Natural killer cell (primary cell): ENCODE data around the gene HES5. TPM values are rescaled to one million over a fixed set of nuclear protein-coding genes. Genes with fewer than 3 reads are reported as not detected.

Experiments
- ATAC-seq, 3 donors: fragments of 150-1000 bp in 2 of 3; fragments of 200-7000 bp in 1 of 3; cut with Tn5 transposase; 1 replicate in 1 of 3; 2 replicates in 2 of 3; pipeline ENCODE4 v1.10.0; 2021; ENCODE audit warnings: mild to moderate bottlenecking in 2 of 3, moderate library complexity in 2 of 3
- DNase-seq, 2 donors: peaks; one replicate each; pipeline versions ENCODE4 v3.0.0 to v3.0.0-alpha.2; 2013 to 2021; ENCODE audit warnings: mixed read lengths in 1 of 2
- H3K27ac ChIP-seq: one replicate; pipeline ENCODE4 v1.5.1; 2013; ENCODE audit warnings: mild to moderate bottlenecking, low read length
- H3K27me3 ChIP-seq: one replicate; pipeline ENCODE4 v1.6.1; 2013; ENCODE audit warnings: low read length; ENCODE audit not compliant: control insufficient read depth, insufficient read depth
- H3K36me3 ChIP-seq: one replicate; pipeline ENCODE4 v1.6.1; 2013; ENCODE audit warnings: low read length; ENCODE audit not compliant: control insufficient read depth, insufficient read depth
- H3K4me1 ChIP-seq: one replicate; pipeline ENCODE4 v1.6.1; 2013; ENCODE audit warnings: low read length; ENCODE audit not compliant: control insufficient read depth, insufficient read depth
- H3K4me3 ChIP-seq: one replicate; pipeline ENCODE4 v1.5.1; 2013; ENCODE audit warnings: low read length
- H3K9me3 ChIP-seq: one replicate; pipeline ENCODE4 v1.6.1; 2013; ENCODE audit warnings: low read length; ENCODE audit not compliant: control insufficient read depth, insufficient read depth
- H3K27ac Mint-ChIP-seq, 2 donors: one replicate each; pipeline ENCODE4 v1.8.0; 2022; ENCODE audit warnings: mild to moderate bottlenecking in 2 of 2, mixed read lengths in 2 of 2, moderate library complexity in 1 of 2
- H3K27me3 Mint-ChIP-seq, 2 donors: one replicate each; pipeline ENCODE4 v1.8.0; 2022; ENCODE audit warnings: low read depth in 2 of 2, mixed read lengths in 2 of 2
- H3K36me3 Mint-ChIP-seq: one replicate; pipeline ENCODE4 v1.8.0; 2022; ENCODE audit warnings: mixed read lengths
- H3K4me1 Mint-ChIP-seq, 2 donors: one replicate each; pipeline ENCODE4 v1.8.0; 2022; ENCODE audit warnings: mixed read lengths in 2 of 2
- H3K4me3 Mint-ChIP-seq: one replicate; pipeline ENCODE4 v1.8.0; 2022; ENCODE audit warnings: mild to moderate bottlenecking, moderate library complexity, mixed read lengths
- H3K9me3 Mint-ChIP-seq, 2 donors: one replicate each; pipeline ENCODE4 v1.8.0; 2022; ENCODE audit warnings: mixed read lengths in 2 of 2
- CTCF ChIP-seq: fragments of 200-600 bp; IDR thresholded peaks from one replicate; pipeline ENCODE4 v1.8.0; 2022; ENCODE audit warnings: antibody characterized with exemption
- WGBS: methylation state at CpG from one replicate; pipeline ENCODE4 v1.1.7; 2013; ENCODE audit warnings: missing lambda C conversion rate; ENCODE audit not compliant: insufficient coverage; 5-methylcytosine and 5-hydroxymethylcytosine counted together
- intact Hi-C: fragments of 100-400 bp; cut with micrococcal nuclease; formaldehyde crosslinking; loops from one replicate; pipeline ENCODE4 v1.14.2; 2022
- total RNA-seq, 4 donors: library from RNA; stranded (reverse); fragments of 120-200 nt in 1 of 4; gene quantifications; one replicate each; pipeline versions ENCODE4 v1.2.3 to v1.2.4, GENCODE V29; 2013 to 2022

Gene HES5
- total RNA-seq, 3 donors from 2014 or later (not counting 1 experiment from before 2014, with no cell fraction given) = not detected

GRCh38 chr1:2547210-2548067 lies 17.4 kb upstream of the HES5 start:
- Histone ChIP-seq H3K4me1 (peaks cover 57% of the 10 kb centered on the region), H3K36me3 (no peaks in the 10 kb centered on the region), H3K27ac (peak overlapping the region; percentile 97), H3K27me3 (no peaks in the 10 kb centered on the region), H3K9me3 (no peaks in the 10 kb centered on the region), H3K4me3 (peak overlapping the region; percentile 93)
- intact Hi-C loops = loop anchor here (1.0 to 10.0 kb wide), 5 partner anchors 21 to 353 kb away; partner anchors contain the start of genes FAAP20 and PANK4
- Mint-ChIP-seq H3K4me3 (peak overlapping the region; percentile 94), H3K36me3 (no peaks in the 10 kb centered on the region), H3K4me1 (peaks cover 0 to 31% of the 10 kb centered on the region in 2 donors), H3K9me3 (no peaks in the 10 kb centered on the region), H3K27me3 (no peaks in the 10 kb centered on the region), H3K27ac (peak overlapping the region; percentile 94 to 97)
- ATAC-seq = peak; percentile 12 to 25 (median 21)
- TF ChIP-seq CTCF = no peak
- 6% methylated on average over 26 of the region's 27 CpGs for WGBS
- DNase-seq = peak; percentile 62 to 73

GRCh38 chr1:2546515-2547209 lies 16.6 kb upstream of the HES5 start:
- Histone ChIP-seq H3K27me3 (no peaks in the 10 kb centered on the region), H3K4me3 (peak overlapping the region; percentile 93), H3K27ac (peak overlapping the region; percentile 97), H3K36me3 (no peaks in the 10 kb centered on the region), H3K4me1 (peaks cover 61% of the 10 kb centered on the region), H3K9me3 (no peaks in the 10 kb centered on the region)
- under 1% methylated on average over 52 of the region's 52 CpGs for WGBS
- no peaks in the 10 kb centered on the region for H3K27me3 Mint-ChIP-seq
- intact Hi-C loops = loop anchor here (1.0 to 10.0 kb wide), 4 partner anchors 20 to 352 kb away; partner anchors contain the start of genes FAAP20 and PANK4
- peak overlapping the region; percentile 94 for H3K4me3 Mint-ChIP-seq
- H3K27ac Mint-ChIP-seq = peak overlapping the region; percentile 94 to 97
- ATAC-seq (peak; percentile 41 to 67 (median 48)), DNase-seq (peak; percentile 74 to 94)
- H3K36me3 Mint-ChIP-seq = no peaks in the 10 kb centered on the region
- no peaks in the 10 kb centered on the region for H3K9me3 Mint-ChIP-seq
- peaks cover 0 to 31% of the 10 kb centered on the region in 2 donors for H3K4me1 Mint-ChIP-seq
- TF ChIP-seq CTCF = no peak

GRCh38 chr1:2545754-2546514 lies 15.9 kb upstream of the HES5 start:
- DNase-seq (peak; percentile 85 to 95), ATAC-seq (peak; percentile 52 to 75 (median 65))
- TF ChIP-seq CTCF = no peak
- Histone ChIP-seq H3K4me1 (peaks cover 68% of the 10 kb centered on the region), H3K9me3 (no peaks in the 10 kb centered on the region), H3K4me3 (peak overlapping the region; percentile 93), H3K27me3 (no peaks in the 10 kb centered on the region), H3K27ac (peak overlapping the region; percentile 97), H3K36me3 (no peaks in the 10 kb centered on the region)
- H3K4me3 Mint-ChIP-seq = peak overlapping the region; percentile 94
- no peaks in the 10 kb centered on the region for H3K9me3 Mint-ChIP-seq
- no peaks in the 10 kb centered on the region for H3K36me3 Mint-ChIP-seq
- intact Hi-C loops = loop anchor here (10.0 kb wide), 2 partner anchors 99 to 351 kb away; partner anchors contain the start of gene FAAP20
- no peaks in the 10 kb centered on the region for H3K27me3 Mint-ChIP-seq
- 1% methylated on average over 34 of the region's 43 CpGs for WGBS
- H3K4me1 Mint-ChIP-seq = peaks cover 0 to 31% of the 10 kb centered on the region in 2 donors
- peak overlapping the region; percentile 94 to 97 for H3K27ac Mint-ChIP-seq
